Measurements from ENCODE around the gene DNAJB8.
A peak's percentile ranks its signal among the peaks of the same experiment; 100 is the strongest.

Gene DNAJB8

GRCh38 chr3:128468285-128468790 is 1.6 kb upstream of the DNAJB8 start:
- no peak overlapping the region for H3K23ac ChIP-seq (ENCODE audit: low read length in 2 of 2)
- no peak overlapping the region for H2AK5ac ChIP-seq (ENCODE audit: low read length, severe bottlenecking)
- no peak overlapping the region for H2AFZ ChIP-seq (ENCODE audit: low read depth, low read length)
- H3K27ac ChIP-seq (ENCODE audit: low read length, poor library complexity, severe bottlenecking): no peak overlapping the region
- DNase-seq: no peak
- H3K9me3 ChIP-seq (ENCODE audit: control insufficient read depth, low read length): peaks cover 9% of the 10 kb centered on the region
- no peak overlapping the region for H4K8ac ChIP-seq (ENCODE audit: low read length)
- H3K79me1 ChIP-seq (replicated peaks; ENCODE audit: low read length, poor library complexity, severe bottlenecking): no peaks in the 10 kb centered on the region
- H3K9ac ChIP-seq (ENCODE audit: low read length): no peak overlapping the region
- H3K4me3 ChIP-seq (ENCODE audit: insufficient read depth in 1 of 2, low read depth in 1 of 2, low read length in 2 of 2): no peak overlapping the region
- no peak overlapping the region for H2BK120ac ChIP-seq (ENCODE audit: low read depth, low read length)
- H3K4me1 ChIP-seq (ENCODE audit: control insufficient read depth, insufficient read depth, low read depth, low read length): no peaks in the 10 kb centered on the region
- 66% methylated on average over 17 of the region's 17 CpGs for whole genome bisulfite sequencing
- no peak overlapping the region for H2BK5ac ChIP-seq (ENCODE audit: low read depth, low read length, poor library complexity, severe bottlenecking)
- H2BK15ac ChIP-seq (ENCODE audit: low read depth, poor library complexity, severe bottlenecking): peak overlapping the region; percentile 35
- H2BK12ac ChIP-seq (ENCODE audit: low read length in 2 of 2): no peak overlapping the region
- H3K27me3 ChIP-seq (ENCODE audit: control insufficient read depth in 1 of 2, insufficient read depth in 1 of 2, low read length in 2 of 2): peaks cover 82 to 91% of the 10 kb centered on the region in 2 experiments
- no peak overlapping the region for H3K18ac ChIP-seq (ENCODE audit: low read depth in 1 of 2, low read length in 2 of 2)
- no peak overlapping the region for H4K91ac ChIP-seq (ENCODE audit: low read length)
- H3K36me3 ChIP-seq (ENCODE audit: control insufficient read depth in 1 of 2, insufficient read depth in 2 of 2, low read depth in 1 of 2, low read length in 2 of 2): no peaks in the 10 kb centered on the region
- no peak overlapping the region for H3K4me2 ChIP-seq (ENCODE audit: low read length, poor library complexity, severe bottlenecking)
- H3K14ac ChIP-seq (ENCODE audit: low read length in 2 of 2): no peak overlapping the region
- no peak overlapping the region for H3K4ac ChIP-seq (ENCODE audit: low read depth in 1 of 2, low read length in 2 of 2)

DNA sequence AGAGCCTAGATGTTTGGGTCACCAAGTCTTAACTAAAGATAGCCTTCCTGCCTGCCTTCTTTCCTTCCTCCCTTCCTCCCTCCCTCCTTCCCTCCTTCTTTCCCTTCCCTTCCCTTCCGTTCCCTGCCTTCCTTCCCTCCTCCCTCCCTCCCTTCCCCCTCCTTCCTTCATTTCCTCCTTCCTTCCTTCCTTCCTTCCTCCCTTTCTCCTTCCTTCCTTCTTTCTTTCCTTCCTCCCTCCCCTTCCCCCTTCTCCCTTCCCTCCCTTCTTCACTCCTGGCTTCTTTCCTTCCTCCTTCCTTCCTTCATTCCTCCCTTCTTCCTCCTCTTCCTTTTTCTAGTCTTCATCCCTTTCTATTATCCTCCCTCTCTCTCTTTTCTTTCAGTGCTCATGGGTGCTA is 2.0 kb downstream of the DNAJB8 start:
- Histone ChIP-seq H3K14ac (ENCODE audit: low read length in 2 of 2) (no peak overlapping the region), H3K9ac (ENCODE audit: low read length) (no peak overlapping the region), H3K27ac (ENCODE audit: low read length, poor library complexity, severe bottlenecking) (no peak overlapping the region), H2BK5ac (ENCODE audit: low read depth, low read length, poor library complexity, severe bottlenecking) (no peak overlapping the region), H3K4me2 (ENCODE audit: low read length, poor library complexity, severe bottlenecking) (no peak overlapping the region), H2BK120ac (ENCODE audit: low read depth, low read length) (no peak overlapping the region), H2BK12ac (ENCODE audit: low read length in 2 of 2) (no peak overlapping the region), H4K8ac (ENCODE audit: low read length) (no peak overlapping the region), H3K36me3 (ENCODE audit: control insufficient read depth in 1 of 2, insufficient read depth in 2 of 2, low read depth in 1 of 2, low read length in 2 of 2) (no peaks in the 10 kb centered on the region), H2AFZ (ENCODE audit: low read depth, low read length) (no peak overlapping the region), H3K27me3 (ENCODE audit: control insufficient read depth in 1 of 2, insufficient read depth in 1 of 2, low read length in 2 of 2) (peaks cover 63 to 73% of the 10 kb centered on the region in 2 experiments), H3K4ac (ENCODE audit: low read depth in 1 of 2, low read length in 2 of 2) (no peak overlapping the region), H3K23ac (ENCODE audit: low read length in 2 of 2) (no peak overlapping the region), H3K9me3 (ENCODE audit: control insufficient read depth, low read length) (no peaks in the 10 kb centered on the region), H3K4me3 (ENCODE audit: insufficient read depth in 1 of 2, low read depth in 1 of 2, low read length in 2 of 2) (no peak overlapping the region), H4K91ac (ENCODE audit: low read length) (no peak overlapping the region), H2BK15ac (ENCODE audit: low read depth, poor library complexity, severe bottlenecking) (no peak overlapping the region), H3K18ac (ENCODE audit: low read depth in 1 of 2, low read length in 2 of 2) (no peak overlapping the region), H2AK5ac (ENCODE audit: low read length, severe bottlenecking) (no peak overlapping the region), H3K4me1 (ENCODE audit: control insufficient read depth, insufficient read depth, low read depth, low read length) (no peaks in the 10 kb centered on the region), H3K79me1 (replicated peaks; ENCODE audit: low read length, poor library complexity, severe bottlenecking) (no peaks in the 10 kb centered on the region)
- 51% methylated on average over 1 of the region's 1 CpG for WGBS
- no peak for DNase-seq

GRCh38 chr3:128464188-128464587 is 2.5 kb downstream of the DNAJB8 start:
- DNase-seq: no peak
- Histone ChIP-seq H3K4me3 (ENCODE audit: insufficient read depth in 1 of 2, low read depth in 1 of 2, low read length in 2 of 2) (no peak overlapping the region), H3K4me2 (ENCODE audit: low read length, poor library complexity, severe bottlenecking) (no peak overlapping the region), H2BK120ac (ENCODE audit: low read depth, low read length) (no peak overlapping the region), H3K14ac (ENCODE audit: low read length in 2 of 2) (no peak overlapping the region), H3K9me3 (ENCODE audit: control insufficient read depth, low read length) (no peaks in the 10 kb centered on the region), H3K9ac (ENCODE audit: low read length) (no peak overlapping the region), H4K91ac (ENCODE audit: low read length) (no peak overlapping the region), H2BK5ac (ENCODE audit: low read depth, low read length, poor library complexity, severe bottlenecking) (no peak overlapping the region), H3K36me3 (ENCODE audit: control insufficient read depth in 1 of 2, insufficient read depth in 2 of 2, low read depth in 1 of 2, low read length in 2 of 2) (no peaks in the 10 kb centered on the region), H3K27ac (ENCODE audit: low read length, poor library complexity, severe bottlenecking) (no peak overlapping the region), H4K8ac (ENCODE audit: low read length) (no peak overlapping the region), H2BK12ac (ENCODE audit: low read length in 2 of 2) (no peak overlapping the region), H3K79me1 (replicated peaks; ENCODE audit: low read length, poor library complexity, severe bottlenecking) (no peaks in the 10 kb centered on the region), H3K27me3 (ENCODE audit: control insufficient read depth in 1 of 2, insufficient read depth in 1 of 2, low read length in 2 of 2) (peaks cover 64 to 75% of the 10 kb centered on the region in 2 experiments), H3K23ac (ENCODE audit: low read length in 2 of 2) (no peak overlapping the region), H3K18ac (ENCODE audit: low read depth in 1 of 2, low read length in 2 of 2) (no peak overlapping the region), H2AK5ac (ENCODE audit: low read length, severe bottlenecking) (no peak overlapping the region), H3K4me1 (ENCODE audit: control insufficient read depth, insufficient read depth, low read depth, low read length) (no peaks in the 10 kb centered on the region), H2AFZ (ENCODE audit: low read depth, low read length) (no peak overlapping the region), H2BK15ac (ENCODE audit: low read depth, poor library complexity, severe bottlenecking) (no peak overlapping the region), H3K4ac (ENCODE audit: low read depth in 1 of 2, low read length in 2 of 2) (no peak overlapping the region)
- WGBS: 64% methylated on average over 6 of the region's 7 CpGs

- H3K4ac ChIP-seq (ENCODE audit: low read depth in 1 of 2, low read length in 2 of 2): no peak overlapping the region
- H2AFZ ChIP-seq (ENCODE audit: low read depth, low read length): no peak overlapping the region
- no peaks in the 10 kb centered on the region for H3K36me3 ChIP-seq (ENCODE audit: control insufficient read depth in 1 of 2, insufficient read depth in 2 of 2, low read depth in 1 of 2, low read length in 2 of 2)
- H3K4me1 ChIP-seq (ENCODE audit: control insufficient read depth, insufficient read depth, low read depth, low read length): no peaks in the 10 kb centered on the region
- no peak overlapping the region for H3K23ac ChIP-seq (ENCODE audit: low read length in 2 of 2)
- H4K91ac ChIP-seq (ENCODE audit: low read length): no peak overlapping the region
- no peak overlapping the region for H2BK15ac ChIP-seq (ENCODE audit: low read depth, poor library complexity, severe bottlenecking)
- H3K27ac ChIP-seq (ENCODE audit: low read length, poor library complexity, severe bottlenecking): no peak overlapping the region
- H4K8ac ChIP-seq (ENCODE audit: low read length): no peak overlapping the region
- no peak overlapping the region for H2AK5ac ChIP-seq (ENCODE audit: low read length, severe bottlenecking)
- H3K9me3 ChIP-seq (ENCODE audit: control insufficient read depth, low read length): no peaks in the 10 kb centered on the region
- no peak overlapping the region for H2BK120ac ChIP-seq (ENCODE audit: low read depth, low read length)
- H3K27me3 ChIP-seq (ENCODE audit: control insufficient read depth in 1 of 2, insufficient read depth in 1 of 2, low read length in 2 of 2): peaks cover 64 to 73% of the 10 kb centered on the region in 2 experiments
- no peak overlapping the region for H3K14ac ChIP-seq (ENCODE audit: low read length in 2 of 2)
- H3K4me2 ChIP-seq (ENCODE audit: low read length, poor library complexity, severe bottlenecking): no peak overlapping the region
- H3K9ac ChIP-seq (ENCODE audit: low read length): no peak overlapping the region
- H2BK5ac ChIP-seq (ENCODE audit: low read depth, low read length, poor library complexity, severe bottlenecking): no peak overlapping the region
- H3K4me3 ChIP-seq (ENCODE audit: insufficient read depth in 1 of 2, low read depth in 1 of 2, low read length in 2 of 2): no peak overlapping the region
- H3K18ac ChIP-seq (ENCODE audit: low read depth in 1 of 2, low read length in 2 of 2): no peak overlapping the region
- H3K79me1 ChIP-seq (replicated peaks; ENCODE audit: low read length, poor library complexity, severe bottlenecking): no peaks in the 10 kb centered on the region
- H2BK12ac ChIP-seq (ENCODE audit: low read length in 2 of 2): no peak overlapping the region
- DNase-seq: no peak
- 92% methylated on average over 10 of the region's 10 CpGs for WGBS
These were observed 2.9 kb downstream of the DNAJB8 start for GRCh38 chr3:128463771-128464170.
